Stimulated activated CD8-positive, alpha-beta memory T cell treated with anti-CD3 and anti-CD28 coated beads, Interleukin-15, amount 100 ng/mL, for 4 hours (primary cell): ENCODE measurements around the gene GCNT3.

Experiments
- DNase-seq, 2 donors: peaks; one replicate each; pipeline ENCODE4 v3.0.0-alpha.2; 2020; ENCODE audit warnings: low read depth in 2 of 2

GCNT3 gene, protein sequence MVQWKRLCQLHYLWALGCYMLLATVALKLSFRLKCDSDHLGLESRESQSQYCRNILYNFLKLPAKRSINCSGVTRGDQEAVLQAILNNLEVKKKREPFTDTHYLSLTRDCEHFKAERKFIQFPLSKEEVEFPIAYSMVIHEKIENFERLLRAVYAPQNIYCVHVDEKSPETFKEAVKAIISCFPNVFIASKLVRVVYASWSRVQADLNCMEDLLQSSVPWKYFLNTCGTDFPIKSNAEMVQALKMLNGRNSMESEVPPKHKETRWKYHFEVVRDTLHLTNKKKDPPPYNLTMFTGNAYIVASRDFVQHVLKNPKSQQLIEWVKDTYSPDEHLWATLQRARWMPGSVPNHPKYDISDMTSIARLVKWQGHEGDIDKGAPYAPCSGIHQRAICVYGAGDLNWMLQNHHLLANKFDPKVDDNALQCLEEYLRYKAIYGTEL

GRCh38 chr15:59611276-59612260 is at the start of gene GCNT3:
TSS of gene GCNT3 (plus strand) at chr15:59611783. CDS start at chr15:59618239, 6,456 bp downstream.
- DNase-seq: no peak

GRCh38 chr15:59562448-59563186 is 49.0 kb upstream of the GCNT3 start:
- DNase-seq: no peak

GRCh38 chr15:59565299-59565698 is 46.3 kb upstream of the GCNT3 start:
- DNase-seq: no peak

DNA sequence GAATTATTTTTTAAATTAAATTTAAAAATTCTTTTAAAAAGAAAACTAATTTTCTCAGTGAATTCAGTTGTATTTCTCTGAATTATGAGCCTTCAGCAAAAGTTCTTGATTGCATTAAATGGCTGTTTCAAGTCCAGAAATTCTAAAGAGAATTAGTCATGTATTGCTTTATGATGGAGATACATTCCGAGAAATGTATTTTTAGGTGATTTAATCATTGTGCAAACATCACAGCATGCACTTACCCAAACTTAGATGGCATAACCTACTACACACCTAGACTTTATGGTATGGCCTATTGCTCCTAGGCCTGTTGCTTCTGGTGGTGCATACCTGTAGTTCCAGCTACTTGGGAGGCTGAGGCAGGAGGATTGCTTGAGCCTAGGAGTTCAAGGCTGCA is 44.3 kb upstream of the GCNT3 start:
- DNase-seq: no peak

- DNase-seq: no peak
Observed at GRCh38 chr15:59569477-59569876, 42.1 kb upstream of the GCNT3 start.

- DNase-seq: no peak
Observed at GRCh38 chr15:59570315-59570714, 41.3 kb upstream of the GCNT3 start.

DNA sequence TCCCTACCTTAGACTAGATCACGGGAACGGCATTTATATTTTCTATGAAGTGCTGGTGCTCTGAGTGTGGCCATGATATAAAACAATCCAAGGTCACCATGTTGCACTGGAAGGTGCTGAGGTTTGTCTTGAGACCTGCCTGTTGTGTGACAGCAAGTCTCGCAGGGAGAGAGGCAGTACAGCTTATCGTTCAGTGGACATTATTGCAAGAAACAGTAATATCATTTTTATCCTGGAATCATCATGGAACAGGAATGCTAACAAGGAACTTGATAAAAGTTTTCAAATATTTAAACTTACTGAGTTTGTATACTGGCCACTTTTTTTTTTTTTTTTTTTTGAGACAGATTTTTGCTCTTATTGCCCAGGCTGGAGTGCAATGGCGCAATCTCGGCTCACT is 40.0 kb upstream of the GCNT3 start:
- no peak for DNase-seq

DNA sequence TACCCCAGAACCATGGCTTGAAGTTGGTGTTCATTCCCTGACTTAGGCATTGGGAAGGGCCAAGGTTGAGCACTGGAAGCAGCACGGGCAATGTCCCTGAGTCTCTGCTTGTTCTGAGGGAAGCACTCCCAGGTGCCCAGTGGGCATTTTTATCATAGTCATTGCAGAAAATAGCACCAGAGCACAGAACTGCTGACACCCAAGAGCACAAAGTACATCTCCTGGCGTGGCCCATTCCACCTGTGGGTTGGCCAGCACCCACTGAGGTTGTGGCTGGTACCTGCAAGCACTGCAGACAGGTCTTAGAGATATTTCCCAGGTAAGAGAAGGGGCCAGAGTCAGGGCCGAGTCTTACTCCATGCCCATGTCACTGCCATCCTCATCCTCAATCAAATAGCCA is 28.5 kb upstream of the GCNT3 start:
- DNase-seq: no peak

GRCh38 chr15:59587085-59587826 is 24.3 kb upstream of the GCNT3 start:
- no peak for DNase-seq

DNA sequence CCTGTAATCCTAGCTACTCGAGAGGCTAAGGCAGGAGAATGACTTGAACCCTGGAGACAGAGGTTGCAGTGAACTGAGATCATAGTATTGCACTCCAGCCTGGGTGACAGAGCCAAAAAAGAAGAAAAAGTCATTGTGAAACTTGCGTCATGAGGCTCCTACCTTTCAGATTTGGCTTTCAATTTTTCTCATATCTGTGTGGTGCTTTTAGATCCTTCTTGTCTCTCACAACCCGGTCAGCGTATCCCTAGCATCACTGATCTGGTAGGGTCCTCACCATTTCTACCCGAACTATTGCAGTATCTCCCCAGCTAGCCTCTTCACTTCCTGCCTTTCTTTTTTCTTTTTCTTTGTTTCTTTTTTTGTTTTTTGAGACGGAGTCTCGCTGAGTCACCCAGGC is 21.6 kb upstream of the GCNT3 start:
- DNase-seq: no peak

DNA sequence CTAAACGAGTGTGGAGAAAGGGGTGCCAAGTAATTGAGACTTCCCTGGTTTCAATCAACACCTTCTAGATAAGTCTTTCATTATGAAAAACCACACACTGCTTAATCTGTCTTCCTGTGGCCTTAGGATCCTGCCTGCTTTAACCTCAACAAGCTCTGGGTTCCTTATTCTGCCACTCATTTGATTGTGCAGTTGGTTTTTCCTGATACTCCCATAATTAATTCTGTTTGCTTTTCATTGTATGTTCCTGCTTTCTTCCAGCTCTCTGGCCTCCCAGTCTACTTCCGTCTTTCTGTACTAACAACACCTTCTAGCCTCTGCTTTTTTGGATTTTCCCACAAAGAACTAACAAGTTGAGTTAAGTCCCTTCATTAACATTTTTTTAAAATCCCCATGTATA is 20.2 kb upstream of the GCNT3 start:
- DNase-seq: no peak

GRCh38 chr15:59594493-59594942 is 17.1 kb upstream of the GCNT3 start:
- no peak for DNase-seq

GRCh38 chr15:59594991-59595390 is 16.6 kb upstream of the GCNT3 start:
- no peak for DNase-seq

DNA sequence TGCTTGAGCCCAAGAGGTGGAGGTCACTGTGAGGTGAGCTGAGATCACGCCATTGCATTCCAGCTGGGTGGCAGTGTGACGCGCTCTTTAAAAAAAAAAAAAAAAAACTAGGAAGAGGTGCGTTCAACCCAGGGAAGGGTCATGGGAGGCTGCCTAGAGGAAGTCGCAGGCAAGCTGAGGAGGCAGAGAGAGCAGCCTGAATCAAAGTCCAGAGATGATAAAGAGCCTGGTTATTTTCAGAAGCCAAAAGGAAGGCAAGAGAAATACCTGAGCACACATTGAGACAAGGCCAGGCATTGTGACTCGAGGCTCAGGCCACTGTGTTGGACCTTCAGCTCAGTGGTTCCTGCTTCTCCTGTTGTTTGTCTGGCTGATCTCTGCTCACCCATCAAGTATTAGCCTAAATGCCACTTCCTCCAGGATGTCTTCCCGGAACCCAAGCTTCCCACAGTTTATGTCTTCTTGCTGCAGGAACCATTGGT is 16.1 kb upstream of the GCNT3 start:
- no peak for DNase-seq

DNA sequence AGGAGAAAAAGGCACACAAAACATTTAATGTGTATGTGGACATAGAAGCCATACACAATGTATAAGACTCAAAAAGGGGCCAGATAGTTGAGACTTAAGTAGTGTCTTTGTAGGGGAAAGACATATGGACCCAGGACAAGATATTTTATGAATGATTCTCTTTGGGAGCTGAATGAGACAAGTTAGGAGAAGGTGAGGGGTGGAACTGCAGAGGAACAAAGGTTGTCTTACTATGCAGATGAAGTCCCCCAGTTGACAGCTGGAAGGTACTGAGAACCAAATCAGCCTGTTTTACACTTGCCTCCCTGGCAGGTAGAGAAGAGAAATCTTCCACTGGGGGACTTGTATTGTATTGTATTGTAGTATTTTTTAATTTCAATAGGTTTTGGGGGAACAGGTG is 14.9 kb upstream of the GCNT3 start:
- DNase-seq: no peak

DNA sequence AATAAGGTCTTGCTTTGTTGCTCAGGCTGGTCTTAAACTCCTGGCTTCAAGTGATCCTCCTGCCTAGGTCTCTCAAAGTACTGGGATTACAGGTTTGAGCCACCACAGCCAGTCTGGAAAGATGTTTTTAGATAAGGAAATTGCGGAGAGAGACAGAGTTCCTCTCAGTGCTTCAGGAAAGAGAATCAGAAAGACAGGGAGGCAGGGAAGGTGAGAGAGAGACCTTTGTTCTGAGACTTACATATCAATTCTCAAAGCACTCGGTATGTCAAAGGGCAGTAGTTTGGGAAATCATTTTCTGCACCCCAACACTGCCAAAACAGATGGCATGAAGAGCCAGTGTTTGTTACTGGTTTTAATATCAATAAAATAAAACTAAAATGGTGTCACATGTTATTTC is 13.1 kb upstream of the GCNT3 start:
- DNase-seq: no peak

- DNase-seq: no peak
Observed at GRCh38 chr15:59605994-59606393, 5.6 kb upstream of the GCNT3 start.

GRCh38 chr15:59609730-59610712 is 1.6 kb upstream of the GCNT3 start:
- no peak for DNase-seq

DNA sequence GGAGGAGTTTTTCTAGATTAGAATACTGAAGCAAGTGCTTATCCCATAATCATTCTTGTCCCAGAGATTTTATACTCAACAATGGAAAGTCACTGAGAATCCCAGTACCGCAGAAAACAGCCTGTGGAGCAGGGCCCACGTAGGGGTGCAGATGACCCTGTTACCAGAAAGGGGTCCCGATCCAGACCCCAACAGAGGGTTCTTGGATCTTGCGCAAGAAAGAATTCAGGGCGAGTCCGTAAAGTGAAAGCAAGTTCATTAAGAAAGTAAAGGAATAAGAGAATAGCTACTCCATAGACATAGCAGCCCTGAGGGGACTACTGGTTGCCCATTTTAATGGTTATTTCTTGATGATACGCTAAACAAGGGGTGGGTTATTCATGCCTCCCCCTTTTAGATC is 2.6 kb downstream of the GCNT3 start:
- no peak for DNase-seq

- no peak for DNase-seq
Observed at GRCh38 chr15:59615661-59616060, 4.1 kb downstream of the GCNT3 start.
